Psoas muscle (tissue), 8 donors: ENCODE data around the gene CLDN12. TPM values are rescaled to one million over a fixed set of nuclear protein-coding genes. Genes with fewer than 3 reads are reported as not detected.

Experiments
- ATAC-seq, 4 donors: fragments of 200-7000 bp; cut with Tn5 transposase; one replicate each; pipeline ENCODE4 v1.9.1; 2020; ENCODE audit warnings: moderate library complexity in 3 of 4, mild to moderate bottlenecking in 2 of 4
- DNase-seq, 2 donors: peaks; one replicate each; pipeline ENCODE4 v3.0.0-alpha.2; 2020
- H3K27ac ChIP-seq: fragments of 200-600 bp; one replicate; pipeline ENCODE4 v1.8.0; 2022
- H3K27me3 ChIP-seq, 3 donors: fragments of 200-600 bp in 1 of 3; one replicate each; pipeline versions ENCODE4 v1.6.1 to v1.8.0; 2013 to 2022; ENCODE audit warnings: low read length in 2 of 3, mild to moderate bottlenecking in 2 of 3, moderate library complexity in 1 of 3; ENCODE audit not compliant: insufficient read depth in 3 of 3
- H3K36me3 ChIP-seq, 2 donors: fragments of 200-600 bp in 1 of 2; one replicate each; pipeline versions ENCODE4 v1.6.1 to v1.8.0; 2013 to 2022; ENCODE audit warnings: low read depth in 1 of 2, mild to moderate bottlenecking in 1 of 2, moderate library complexity in 1 of 2; ENCODE audit not compliant: insufficient read depth in 1 of 2
- H3K4me1 ChIP-seq: fragments of 200-600 bp; one replicate; pipeline ENCODE4 v1.8.0; 2022
- H3K4me3 ChIP-seq: fragments of 200-600 bp; one replicate; pipeline ENCODE4 v1.8.0; 2022; ENCODE audit warnings: mild to moderate bottlenecking
- H3K9me3 ChIP-seq: fragments of 200-600 bp; one replicate; pipeline ENCODE4 v1.8.0; 2022
- whole genome bisulfite sequencing, 3 donors: extraction: QIAGEN DNeasy Blood & Tissue Kit; methylation state at CpG; one replicate each; pipeline versions ENCODE4 v1.1.6 to v1.1.7; 2013; 5-methylcytosine and 5-hydroxymethylcytosine counted together
- intact Hi-C, 2 donors: fragments of 100-400 bp; cut with DNase I; formaldehyde crosslinking; loops; one replicate each; pipeline versions ENCODE4 v1.11.0 to v1.14.2; 2022
- polyA plus RNA-seq, 3 donors: library from polyadenylated mRNA; stranded (reverse); fragments of 200-250 nt; gene quantifications; one replicate each; pipeline ENCODE4 v1.2.3, GENCODE V29; 2013
- total RNA-seq, 4 donors: library from RNA; stranded (reverse); fragmentation: NEBNext Ultra II Directional in 2 of 4; extraction: Animal tissue kit (Norgen Biotek cat#: 25700) in 2 of 4; gene quantifications; one replicate each; pipeline versions ENCODE4 v1.2.1 to v1.2.4, GENCODE V29; 2021 to 2023
- TF ChIP-seq, protein P1 (sequence below): fragments of 200-600 bp; IDR thresholded peaks from one replicate; pipeline ENCODE4 v1.8.0; 2022; ENCODE audit warnings: antibody characterized with exemption
- donor health status: healthy with polysubstance abuse.
- donor health status: DM: no; HTN: no; CAD: no; lungs with moderate emphysema.
- donor health status: Bipolar disorder and iron deficiency.
- donor health status: healthy.
- donor health status: DM: yes; HTN: yes; CAD: no.
- donor health status: DM: no; HTN: no; CAD: no.
- donor health status: DM: no; HTN: no; CAD: no.
- donor health status: DM: yes; HTN: yes; CAD: no.

Gene CLDN12
- total and polyA plus RNA-seq, 7 donors, result 16.3 to 42.2 (median 28.1) TPM

DNA sequence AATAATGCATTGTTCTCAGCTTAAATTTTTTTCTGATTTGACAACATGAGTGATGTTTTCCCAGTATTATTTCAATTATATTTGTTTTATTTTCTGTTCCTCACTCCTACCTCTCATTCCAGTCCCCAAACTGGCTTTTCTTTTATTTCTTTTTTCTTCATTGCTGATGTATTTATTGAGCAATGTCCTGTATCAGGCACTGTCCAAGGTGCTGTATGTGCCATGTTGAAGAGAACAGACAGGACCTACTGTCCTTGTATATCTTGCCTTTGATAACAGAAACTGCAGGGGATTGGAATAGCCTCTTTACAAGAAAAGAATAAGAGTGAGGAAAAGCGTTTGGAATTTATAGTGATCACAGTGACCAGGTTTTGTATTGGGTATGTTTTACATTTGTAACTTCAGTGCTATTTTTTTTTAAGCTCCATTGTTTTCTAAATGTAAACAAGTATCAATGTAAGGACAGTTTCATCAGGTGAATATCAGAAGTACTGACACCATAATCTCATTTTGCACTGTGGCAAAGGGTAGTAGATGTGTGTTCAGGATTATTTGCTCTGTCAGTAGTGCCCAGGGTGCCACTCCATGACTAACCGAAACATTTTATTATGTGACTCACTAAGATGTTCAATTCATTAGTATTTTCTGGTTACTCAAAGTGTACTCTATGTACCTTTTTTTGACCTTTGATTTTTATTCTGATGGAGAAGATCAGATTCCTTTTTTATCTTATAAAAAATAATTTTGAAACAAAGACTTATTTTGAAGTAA is 15.6 kb upstream of the CLDN12 start:
- intact Hi-C loops, result no loop called here
- Histone ChIP-seq H3K4me3 (no peak overlapping the region), H3K4me1 (no peaks in the 10 kb centered on the region), H3K36me3 (peaks cover 0 to 43% of the 10 kb centered on the region in 2 donors), H3K27ac (no peak overlapping the region), H3K27me3 (no peaks in the 10 kb centered on the region), H3K9me3 (no peaks in the 10 kb centered on the region)
- DNase-seq (no peak), ATAC-seq (no peak)
- TF ChIP-seq, protein P1, sequence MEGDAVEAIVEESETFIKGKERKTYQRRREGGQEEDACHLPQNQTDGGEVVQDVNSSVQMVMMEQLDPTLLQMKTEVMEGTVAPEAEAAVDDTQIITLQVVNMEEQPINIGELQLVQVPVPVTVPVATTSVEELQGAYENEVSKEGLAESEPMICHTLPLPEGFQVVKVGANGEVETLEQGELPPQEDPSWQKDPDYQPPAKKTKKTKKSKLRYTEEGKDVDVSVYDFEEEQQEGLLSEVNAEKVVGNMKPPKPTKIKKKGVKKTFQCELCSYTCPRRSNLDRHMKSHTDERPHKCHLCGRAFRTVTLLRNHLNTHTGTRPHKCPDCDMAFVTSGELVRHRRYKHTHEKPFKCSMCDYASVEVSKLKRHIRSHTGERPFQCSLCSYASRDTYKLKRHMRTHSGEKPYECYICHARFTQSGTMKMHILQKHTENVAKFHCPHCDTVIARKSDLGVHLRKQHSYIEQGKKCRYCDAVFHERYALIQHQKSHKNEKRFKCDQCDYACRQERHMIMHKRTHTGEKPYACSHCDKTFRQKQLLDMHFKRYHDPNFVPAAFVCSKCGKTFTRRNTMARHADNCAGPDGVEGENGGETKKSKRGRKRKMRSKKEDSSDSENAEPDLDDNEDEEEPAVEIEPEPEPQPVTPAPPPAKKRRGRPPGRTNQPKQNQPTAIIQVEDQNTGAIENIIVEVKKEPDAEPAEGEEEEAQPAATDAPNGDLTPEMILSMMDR, result no peak
- WGBS, 3 donors, result 93 to 99% (median 95%) methylated on average over 2 of the region's 2 CpGs

DNA sequence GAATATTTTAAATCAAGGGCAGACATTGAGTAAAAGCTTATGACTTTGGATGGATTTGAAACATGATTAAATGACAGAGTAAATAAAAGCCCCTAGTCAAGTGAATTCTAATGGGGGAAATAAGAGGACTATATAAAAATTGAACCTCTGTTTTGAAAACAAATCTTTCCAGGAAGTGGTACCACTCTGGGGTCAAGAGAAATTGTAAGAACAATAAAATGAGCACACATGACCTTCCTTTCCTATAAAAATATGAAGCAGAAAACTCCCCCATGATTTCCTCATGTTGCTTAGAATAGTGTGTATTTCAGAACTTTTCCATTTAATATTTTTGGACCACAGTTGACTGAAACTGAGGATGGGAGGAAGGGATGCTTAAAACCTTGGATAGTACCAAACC is 12.3 kb upstream of the CLDN12 start:
- Histone ChIP-seq H3K27me3 (no peaks in the 10 kb centered on the region), H3K27ac (no peak overlapping the region), H3K36me3 (peaks cover 0 to 10% of the 10 kb centered on the region in 2 donors), H3K4me3 (no peak overlapping the region), H3K9me3 (no peaks in the 10 kb centered on the region), H3K4me1 (no peaks in the 10 kb centered on the region)
- TF ChIP-seq, protein P1, result no peak
- no peak for DNase-seq
- ATAC-seq, result no peak
- intact Hi-C loops, result no loop called here

DNA sequence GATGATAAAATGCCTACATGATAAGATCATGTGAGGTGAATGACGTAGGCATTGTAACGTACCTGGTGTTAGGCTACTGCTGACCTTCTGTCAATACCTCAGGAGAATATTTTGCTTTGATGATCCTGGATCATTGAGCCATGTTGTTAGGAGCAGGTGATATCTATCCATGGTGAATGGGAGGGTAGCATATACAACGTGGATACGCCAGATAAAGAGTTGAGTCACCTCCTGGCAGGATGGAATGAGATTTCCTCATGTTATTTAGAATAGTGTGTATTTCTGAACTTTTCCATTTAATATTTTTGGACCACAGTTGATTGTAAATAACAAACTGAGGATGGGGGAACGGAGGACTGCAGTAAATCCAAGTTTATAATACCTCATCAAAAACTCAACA is 11.8 kb upstream of the CLDN12 start:
- TF ChIP-seq, protein P1, result no peak
- H3K4me1 ChIP-seq, result no peaks in the 10 kb centered on the region
- ATAC-seq (no peak), DNase-seq (no peak)
- H3K9me3 ChIP-seq, result no peaks in the 10 kb centered on the region
- WGBS, 3 donors, result 85 to 90% (median 89%) methylated on average over 5 of the region's 5 CpGs
- peaks cover 0 to 4% of the 10 kb centered on the region in 2 donors for H3K36me3 ChIP-seq
- no peaks in the 10 kb centered on the region for H3K27me3 ChIP-seq
- intact Hi-C loops, result no loop called here
- no peak overlapping the region for H3K27ac ChIP-seq
- H3K4me3 ChIP-seq, result no peak overlapping the region

DNA sequence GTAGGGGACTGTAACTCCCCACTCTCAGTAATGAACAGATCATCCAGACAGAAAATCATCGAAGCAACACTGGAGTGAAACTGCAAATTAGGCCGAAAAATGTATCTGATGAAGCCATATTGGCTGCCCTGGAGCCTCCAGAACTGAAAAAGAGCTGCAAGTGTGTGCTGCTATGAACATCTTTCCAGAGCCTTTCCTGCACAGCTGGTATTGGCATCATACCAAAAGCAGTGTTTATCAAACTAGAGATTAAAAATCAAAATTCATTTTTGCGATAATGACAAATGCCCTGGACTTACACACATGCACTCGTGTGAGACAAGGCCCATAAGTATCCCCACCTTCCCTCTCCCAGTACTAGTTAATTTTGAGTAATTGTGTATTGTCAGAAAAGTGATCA is 6.8 kb upstream of the CLDN12 start:
- Histone ChIP-seq H3K27me3 (no peaks in the 10 kb centered on the region), H3K27ac (no peak overlapping the region), H3K36me3 (no peaks in the 10 kb centered on the region), H3K4me1 (no peaks in the 10 kb centered on the region), H3K9me3 (no peaks in the 10 kb centered on the region), H3K4me3 (no peak overlapping the region)
- intact Hi-C loops, result no loop called here
- TF ChIP-seq, protein P1, result no peak
- WGBS, 3 donors, result 90 to 92% (median 91%) methylated on average over 4 of the region's 4 CpGs
- ATAC-seq (no peak), DNase-seq (no peak)

DNA sequence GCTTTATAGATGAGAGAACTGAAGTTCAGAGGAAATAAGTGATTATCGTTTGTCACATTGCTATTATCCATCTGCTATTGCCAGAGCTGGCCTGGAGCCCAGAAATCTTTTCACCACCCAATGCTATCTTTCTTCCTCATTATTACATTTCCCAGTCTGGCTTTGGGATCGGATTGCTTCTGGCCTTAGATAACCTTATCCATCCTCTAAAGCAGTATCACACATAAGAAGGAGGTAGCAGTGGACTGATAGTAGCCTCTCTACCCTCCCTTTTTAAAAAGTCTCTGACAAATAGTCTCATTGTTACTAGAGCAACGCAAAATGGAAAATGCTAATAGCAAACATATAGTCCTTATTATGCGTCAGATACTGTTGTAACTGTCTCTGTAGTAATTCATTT is 1.3 kb upstream of the CLDN12 start:
- H3K4me3 ChIP-seq, result no peak overlapping the region
- no peaks in the 10 kb centered on the region for H3K27me3 ChIP-seq
- H3K36me3 ChIP-seq, result peaks cover 4 to 18% of the 10 kb centered on the region in 2 donors
- ATAC-seq (no peak), DNase-seq (no peak)
- peaks cover 25% of the 10 kb centered on the region for H3K4me1 ChIP-seq
- H3K27ac ChIP-seq, result no peak overlapping the region
- 33 to 43% (median 33%) methylated on average over 4 of the region's 4 CpGs for WGBS, 3 donors
- TF ChIP-seq, protein P1, result no peak
- intact Hi-C loops, result loop anchor here (1.0 to 5.0 kb wide), 2 partner anchors 53 to 55 kb away; partner anchors contain the start of gene GTPBP10 (in 1 of the 2)
- H3K9me3 ChIP-seq, result no peaks in the 10 kb centered on the region
